HG02938 (cell line): ENCODE results near the gene OSR1.
"Not testable (repeated sequence)": the region's sequence is repeated elsewhere in the genome, so short reads cannot be mapped to it uniquely, and the experiment has no call there.

Source experiments
- ATAC-seq: cut with Tn5 transposase; IDR thresholded peaks from one replicate; pipeline ENCODE4 v1.9.1; 2021; ENCODE audit warnings: mild to moderate bottlenecking, moderate library complexity; ENCODE audit not compliant: unreplicated experiment

The OSR1 gene

DNA sequence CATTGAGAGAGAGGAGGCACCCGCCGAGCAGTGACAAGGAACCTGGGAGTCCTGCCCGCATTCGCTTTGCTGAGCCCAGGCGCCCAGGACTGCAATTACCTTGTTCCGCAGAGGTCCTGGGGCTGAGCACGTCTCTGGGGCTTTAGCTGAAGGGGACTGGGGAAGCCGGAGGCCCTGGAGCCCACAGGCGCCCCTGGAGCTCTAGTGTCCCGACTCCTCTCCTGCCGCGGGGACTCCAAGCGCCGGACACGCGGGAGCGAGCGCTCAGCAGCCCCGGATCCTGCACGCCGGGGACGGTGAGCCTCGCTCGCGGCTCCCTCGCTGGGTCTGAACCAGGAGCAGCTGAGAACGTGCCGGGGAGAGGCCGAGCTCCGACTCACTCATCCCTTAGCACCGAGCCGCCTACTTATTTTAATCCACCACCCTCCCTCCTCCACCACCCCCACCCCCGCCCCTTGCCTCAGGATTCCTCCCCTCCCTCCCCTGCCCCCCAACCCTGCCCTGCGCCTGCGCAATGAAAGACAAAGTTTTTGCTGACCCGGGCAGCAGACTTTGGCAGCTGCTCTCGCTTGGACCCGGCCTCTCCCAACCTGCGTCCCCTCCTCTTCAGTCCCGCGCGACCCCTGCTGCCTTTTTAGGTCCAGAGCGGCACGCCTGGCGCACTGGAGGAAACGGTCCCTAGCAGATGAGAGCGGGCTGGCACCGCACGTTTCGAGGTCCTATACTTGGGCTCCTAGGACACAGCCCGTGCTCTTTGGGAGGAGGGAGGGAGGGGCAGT is at the start of gene OSR1:
Gene OSR1 (minus strand): TSS at position 382 of the 779 bp plus-strand sequence. CDS start 4,818 bp downstream, outside the sequence.
- no peak for ATAC-seq

DNA sequence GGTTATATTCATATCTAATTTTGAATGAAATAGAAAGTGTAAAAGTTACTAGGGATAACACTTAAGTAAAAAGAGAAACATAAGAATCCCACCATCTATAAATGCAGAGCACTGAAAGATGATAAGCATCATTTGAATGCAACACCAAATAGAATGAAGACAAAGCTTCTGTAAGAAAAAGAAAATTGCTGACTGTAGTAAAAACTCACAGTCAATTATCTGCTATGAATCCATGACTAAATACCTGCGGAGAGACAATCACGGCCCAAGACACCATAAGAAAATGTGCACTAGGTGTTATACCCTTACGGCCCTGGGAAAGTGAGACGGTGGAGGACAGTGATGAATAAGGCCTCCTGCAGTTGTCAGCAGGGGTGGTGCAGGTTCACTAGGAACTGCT is 45.4 kb upstream of the OSR1 start:
- no peak for ATAC-seq

DNA sequence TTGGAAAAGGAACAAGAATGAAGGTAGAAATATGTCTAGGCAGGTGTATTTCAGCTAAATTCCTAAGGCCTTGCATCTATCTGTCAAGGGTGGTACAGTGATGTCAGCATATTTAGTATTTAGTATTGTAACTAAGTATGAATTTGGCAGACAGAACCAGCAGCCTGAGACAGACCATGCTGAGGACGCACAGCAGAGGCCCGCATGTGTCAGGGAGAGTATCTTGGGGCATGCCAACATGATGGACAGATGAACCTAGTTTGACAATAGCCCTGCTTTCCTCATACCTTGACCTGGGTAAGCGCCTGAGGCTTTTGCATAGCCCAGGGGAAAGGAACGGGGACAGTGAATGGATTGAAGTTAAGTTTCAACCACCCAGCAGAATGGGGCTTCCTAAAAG is 33.8 kb upstream of the OSR1 start:
- no peak for ATAC-seq

DNA sequence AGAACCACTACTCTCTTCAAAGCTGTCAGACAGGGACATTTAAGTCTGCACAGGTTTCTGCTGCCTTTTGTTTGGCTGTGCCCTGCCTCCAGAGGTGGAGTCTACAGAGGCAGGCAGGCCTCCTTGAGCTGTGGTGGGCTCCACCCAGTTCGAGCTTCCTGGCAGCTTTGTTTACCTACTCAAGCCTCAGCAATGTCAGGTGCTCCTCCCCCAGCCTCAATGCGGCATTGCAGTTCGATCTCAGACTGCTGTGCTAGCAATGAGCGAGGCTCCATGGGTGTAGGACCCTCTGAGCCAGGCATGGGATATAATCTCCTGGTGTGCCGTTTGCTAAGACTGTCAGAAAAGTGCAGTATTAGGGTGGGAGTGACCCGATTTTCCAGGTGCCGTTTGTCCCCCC is 31.0 kb upstream of the OSR1 start:
- not testable (repeated sequence) for ATAC-seq

DNA sequence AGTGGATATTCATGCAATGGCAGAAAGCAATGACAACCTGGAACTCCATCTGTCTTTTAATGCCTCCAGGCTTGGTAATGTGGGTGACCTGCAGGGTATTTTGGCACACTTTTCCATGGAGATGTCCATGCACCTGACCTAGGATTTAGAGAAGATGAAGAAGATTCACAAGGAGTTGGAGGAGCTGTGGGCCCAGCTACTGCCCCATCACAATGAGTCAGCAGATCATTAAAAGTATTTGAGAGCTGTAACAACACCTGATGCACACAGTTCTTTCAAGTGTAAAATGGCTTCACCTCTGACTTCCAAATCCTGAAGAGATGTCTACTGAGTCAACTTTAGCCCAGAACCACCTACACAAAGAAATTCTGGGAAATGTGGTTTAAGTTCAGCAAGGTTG is 22.1 kb upstream of the OSR1 start:
- ATAC-seq: no peak

DNA sequence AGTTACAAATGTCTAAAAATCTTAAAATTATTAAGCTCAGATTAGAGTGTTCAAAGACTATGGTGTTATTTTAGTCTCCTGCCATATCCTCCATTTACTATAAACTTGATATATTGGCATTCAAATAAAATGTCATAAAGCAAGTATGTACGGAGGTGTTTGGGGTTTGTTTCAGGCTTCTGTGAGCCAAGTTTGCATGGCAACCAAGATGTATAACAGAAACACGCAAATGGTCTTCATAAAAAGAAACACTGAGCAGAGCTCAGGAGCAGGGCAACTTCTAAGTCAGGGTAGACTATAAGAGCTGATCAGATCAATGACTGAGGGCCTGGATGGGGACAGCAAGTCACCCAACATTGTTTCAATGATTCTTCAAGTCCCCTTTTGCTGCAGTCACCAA is 20.5 kb upstream of the OSR1 start:
- no peak for ATAC-seq

DNA sequence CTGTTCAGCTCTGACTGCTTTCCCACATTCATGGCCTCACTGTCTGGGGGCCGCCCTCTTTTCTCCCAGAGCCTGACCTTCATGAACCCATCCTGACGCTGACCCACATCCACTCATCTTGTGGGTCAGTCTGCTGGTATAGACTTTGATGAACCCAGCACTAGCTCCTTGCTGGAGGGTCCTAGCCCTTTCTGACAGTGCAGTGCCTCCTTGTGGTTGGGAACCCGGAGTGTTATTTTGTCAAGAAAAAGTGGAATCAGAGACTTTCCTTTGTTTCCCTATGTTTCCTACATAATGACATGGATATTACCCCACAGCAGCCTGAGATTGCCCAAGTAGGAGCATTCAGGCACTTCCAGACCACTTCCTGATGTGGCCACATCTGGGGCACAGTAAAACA is 19.3 kb upstream of the OSR1 start:
- ATAC-seq: no peak

DNA sequence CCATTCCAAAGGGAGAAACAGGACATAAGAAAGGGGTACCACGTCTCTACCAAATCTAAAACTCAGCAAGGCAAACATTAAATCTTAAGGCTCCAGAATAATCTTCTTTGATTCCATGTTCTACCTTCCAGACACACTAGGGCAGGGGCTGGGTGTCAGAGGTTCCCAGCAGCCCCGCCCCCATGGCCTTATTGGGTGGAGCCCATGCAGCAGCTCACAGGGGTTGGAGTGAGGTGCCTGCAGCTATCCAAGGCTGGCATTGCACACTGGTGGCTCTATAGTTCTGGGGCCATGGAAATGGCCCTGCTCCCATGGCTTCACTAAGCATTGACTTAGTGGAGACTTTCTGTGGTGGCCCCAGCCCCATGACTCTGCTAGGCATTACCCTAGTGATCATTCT is 14.9 kb upstream of the OSR1 start:
- no peak for ATAC-seq

DNA sequence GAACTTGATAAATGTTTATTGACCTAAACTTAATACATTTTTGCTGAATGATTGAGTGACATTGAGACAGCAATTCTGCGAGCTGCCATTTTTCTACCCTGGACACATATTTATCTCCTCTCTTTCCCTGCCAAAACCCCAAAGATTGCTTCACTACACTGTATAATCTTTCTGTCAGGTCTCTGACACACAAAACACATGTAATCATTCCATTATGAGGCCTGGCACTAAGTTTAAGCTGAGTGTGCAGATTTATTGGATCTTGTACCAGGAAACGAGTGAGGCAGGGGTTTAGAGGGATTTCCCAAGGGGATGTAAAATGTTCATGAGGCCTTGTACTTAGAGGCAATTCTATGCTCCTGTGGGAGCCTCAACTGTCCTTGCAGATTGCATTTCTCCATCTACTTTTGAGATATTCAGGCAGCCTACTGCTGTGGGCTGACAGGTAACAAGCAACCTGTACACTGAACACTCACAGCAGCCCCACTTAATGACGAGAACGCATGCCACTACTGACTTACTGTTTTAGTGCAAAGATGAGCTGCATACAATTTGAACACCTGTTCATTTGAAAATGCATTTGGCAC is 13.7 kb upstream of the OSR1 start:
- no peak for ATAC-seq

DNA sequence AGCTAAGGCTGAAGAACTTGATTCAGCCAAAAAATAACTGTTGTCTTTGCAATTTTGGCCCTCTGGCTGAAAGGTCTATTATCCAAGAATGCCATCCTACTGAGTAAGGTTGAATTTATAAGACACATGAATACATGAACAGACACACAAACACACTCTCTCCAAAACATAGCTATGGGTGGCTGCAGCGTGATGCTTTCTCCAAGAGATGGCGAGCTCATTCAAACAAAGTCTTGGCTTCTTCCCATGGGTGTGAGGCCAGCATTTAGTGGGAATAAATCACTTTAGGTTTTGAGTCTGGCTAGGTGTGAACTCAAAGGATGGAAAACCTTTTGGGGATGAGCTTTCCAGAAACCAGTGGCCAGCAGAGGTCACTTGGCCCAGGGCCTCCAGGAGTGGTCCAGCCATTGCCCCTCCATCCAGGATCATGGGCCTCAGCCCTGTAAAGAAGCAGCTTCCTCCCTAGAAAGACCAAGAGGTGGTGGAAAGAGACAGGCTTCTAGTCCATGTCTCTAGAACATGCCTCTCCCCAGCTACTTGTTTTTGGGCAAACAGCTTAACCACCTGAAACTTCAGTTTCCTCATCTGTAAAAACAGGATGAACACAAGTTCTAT is 11.0 kb upstream of the OSR1 start:
- no peak for ATAC-seq

DNA sequence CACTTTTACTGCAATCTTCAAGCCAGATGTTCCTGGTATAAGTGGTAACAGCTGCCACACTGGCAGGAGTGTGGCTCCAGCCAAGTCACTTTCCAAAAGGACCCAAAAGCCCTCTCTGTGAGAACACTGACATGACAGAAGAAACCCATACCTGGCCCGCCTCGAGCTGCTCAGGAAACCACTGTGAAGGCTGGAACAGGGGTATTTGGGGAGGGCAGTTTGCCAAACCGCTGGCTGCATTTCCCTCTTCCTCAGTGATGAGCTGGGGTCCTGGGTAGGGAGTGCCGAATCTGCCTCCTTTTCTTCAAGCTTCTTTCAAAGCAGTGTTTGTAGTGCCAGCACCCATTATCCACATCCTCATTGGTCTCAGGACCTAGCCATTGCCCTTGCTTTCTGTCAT is 10.3 kb upstream of the OSR1 start:
- no peak for ATAC-seq

DNA sequence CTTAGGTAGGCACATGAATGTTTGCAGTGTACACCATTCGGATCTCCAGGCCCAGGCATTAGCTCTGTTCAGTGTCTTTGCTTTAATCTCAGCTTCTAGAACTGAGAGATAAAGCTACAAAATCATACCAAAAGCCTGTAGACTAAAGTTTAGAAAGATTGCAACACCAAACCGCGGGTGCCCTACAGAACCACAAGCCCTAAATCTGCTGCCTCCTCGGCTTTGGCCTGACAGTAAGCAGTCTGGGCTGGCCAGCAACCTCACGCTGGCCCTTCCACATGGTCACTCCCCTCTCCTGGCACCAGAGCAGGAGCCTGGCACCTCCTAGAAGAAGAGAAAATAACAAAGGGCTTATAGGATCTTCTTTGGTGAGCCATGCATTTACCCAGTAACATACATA is 8.9 kb upstream of the OSR1 start:
- no peak for ATAC-seq

DNA sequence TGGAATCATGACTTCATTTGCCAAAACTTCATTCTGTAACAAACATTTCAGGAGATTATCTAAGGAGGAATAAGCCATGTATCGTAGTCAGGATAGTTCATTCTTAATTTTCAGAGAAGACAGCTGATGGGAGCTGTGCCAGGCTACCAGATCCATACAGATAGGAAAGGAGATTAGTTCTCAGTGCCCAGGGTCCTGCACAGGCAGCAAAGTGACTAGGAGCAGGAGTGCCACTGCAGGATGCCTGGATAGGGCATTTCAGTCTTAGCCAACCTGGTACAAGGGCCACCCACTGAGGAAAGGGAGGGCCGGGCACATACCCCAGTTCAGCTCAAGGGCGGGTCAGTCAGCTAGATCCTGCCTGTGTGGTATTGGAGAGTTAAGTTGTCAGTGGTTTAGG is 6.7 kb upstream of the OSR1 start:
- no peak for ATAC-seq

DNA sequence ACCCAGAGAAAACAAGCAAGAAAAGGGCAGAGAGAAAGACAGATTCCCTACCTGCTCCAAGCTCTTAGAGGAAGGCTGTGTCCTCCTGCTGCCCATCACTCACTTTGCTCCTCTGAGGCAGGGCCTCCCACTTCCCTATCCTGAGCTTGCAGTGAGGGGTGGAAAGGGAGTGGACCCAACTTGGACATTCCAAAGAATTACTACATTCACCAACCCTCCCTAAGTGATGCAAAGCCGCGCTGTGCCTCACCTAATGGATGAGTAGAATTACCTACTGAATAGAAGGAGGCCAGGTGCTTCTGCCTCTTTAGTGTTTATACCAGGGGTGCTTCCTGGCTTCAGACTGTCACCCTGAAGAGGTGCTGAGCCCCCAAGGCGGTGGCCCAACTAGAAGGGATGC is 5.6 kb upstream of the OSR1 start:
- ATAC-seq: no peak

DNA sequence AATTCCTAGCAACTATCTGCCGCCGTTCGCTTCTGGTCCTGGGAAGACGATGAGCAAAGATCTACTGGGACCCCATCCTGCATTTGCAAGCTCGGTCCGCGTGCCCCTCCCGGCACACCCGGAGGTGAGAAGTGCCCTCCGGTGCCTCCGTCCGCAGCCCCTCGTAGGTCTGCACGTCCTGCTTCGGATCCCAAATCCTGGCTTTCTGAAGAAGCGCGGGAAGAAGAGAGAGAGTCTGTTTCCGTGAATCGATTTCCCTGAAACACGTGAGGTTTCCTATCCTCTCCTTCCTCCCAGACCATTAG is 5.0 kb upstream of the OSR1 start:
- ATAC-seq: no peak

DNA sequence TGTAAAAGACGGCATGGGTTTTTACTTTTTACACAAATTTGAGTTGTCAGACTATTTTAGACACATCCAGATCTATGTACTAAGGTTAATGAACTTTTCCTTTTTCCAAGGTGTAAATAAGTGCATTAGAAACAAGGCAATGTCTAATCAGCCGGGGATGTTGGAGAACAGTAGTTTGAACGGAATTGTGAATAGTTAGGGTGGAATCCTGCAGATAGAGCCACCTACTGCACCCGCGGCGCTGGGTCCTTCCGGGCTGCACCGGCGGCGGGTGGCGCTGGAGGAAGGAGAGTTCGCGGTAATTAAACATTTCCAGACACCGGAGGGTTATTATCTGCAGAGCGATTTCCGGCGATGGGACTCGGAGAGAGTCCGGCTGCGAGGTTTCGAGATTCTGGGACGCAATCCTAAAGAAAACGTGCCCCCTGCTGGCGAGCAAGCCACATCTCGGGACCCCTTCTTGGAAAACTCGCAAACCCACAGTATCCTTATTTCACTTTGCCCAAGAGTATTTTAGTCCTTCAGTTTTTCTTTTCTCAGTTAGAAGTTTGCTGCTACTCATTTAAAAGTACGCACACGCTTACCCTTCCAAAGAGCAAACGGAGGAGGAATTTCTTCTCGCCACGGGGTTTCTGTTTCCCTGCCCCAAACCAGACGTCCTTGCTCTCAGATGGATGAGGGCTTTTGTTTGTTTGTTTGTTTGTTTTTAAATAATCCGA is 4.5 kb upstream of the OSR1 start:
- peak; percentile 33 for ATAC-seq

DNA sequence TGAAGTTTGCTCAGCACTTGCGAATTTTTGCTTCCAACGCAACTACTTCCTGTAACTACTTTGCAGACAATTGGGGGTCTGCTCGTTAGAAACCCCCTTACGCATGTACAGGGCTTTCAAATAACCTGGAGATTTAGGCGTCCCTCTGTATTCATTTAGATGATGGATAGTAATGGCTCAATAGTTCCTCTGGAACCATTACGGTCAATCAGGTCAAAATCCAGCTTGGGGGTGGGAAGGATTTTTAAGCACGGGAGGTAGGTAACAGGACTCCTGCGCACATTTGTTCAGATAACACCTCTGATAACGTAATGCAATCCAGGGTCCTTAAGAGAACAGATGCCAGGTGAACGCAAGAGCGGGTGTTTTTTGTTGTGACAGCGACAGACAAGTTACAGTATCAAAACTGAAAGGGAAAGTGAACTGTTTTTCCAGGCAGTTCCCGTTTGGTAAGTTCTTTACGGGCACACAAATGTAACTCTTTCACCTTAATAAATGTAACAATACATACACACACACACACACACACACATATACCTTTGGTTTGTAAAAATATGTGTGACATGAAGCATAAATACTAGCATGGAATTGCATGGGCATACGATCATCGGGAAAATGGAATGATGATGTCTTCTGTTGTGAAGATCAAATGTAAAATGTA is 3.8 kb upstream of the OSR1 start:
- ATAC-seq: no peak

DNA sequence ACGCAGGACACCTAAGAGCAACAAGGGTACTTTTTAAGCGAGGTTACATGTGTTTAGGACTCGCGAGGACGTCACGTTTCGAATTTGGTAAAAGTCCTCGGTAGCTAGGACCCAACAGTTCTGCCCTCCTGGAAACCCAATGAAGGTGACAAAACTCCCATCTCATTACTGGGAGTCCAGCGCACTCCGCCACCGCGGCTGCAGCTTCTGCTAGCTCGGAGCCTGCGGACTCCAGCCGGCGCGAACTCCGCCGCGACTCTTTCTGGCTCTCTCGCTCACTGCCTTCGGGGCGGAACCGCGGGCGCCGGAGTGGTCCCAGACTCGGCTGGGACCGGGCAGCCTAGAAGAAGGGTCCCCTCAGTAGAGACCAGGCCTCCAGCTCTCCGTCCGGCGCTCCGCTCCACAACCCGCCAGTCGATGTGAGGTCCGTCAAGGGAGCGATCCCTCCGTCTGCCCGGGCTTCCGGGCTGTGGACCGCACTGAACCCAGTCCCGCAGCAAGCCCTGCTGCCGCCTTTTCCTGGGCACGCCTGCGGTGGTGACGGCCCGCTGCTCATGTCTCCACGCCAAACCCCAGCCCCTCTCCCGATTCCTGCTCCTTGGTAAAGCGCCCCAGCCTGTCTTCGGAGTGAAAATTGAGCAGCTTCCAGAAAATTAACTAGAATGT is 3.0 kb upstream of the OSR1 start:
- no peak for ATAC-seq

DNA sequence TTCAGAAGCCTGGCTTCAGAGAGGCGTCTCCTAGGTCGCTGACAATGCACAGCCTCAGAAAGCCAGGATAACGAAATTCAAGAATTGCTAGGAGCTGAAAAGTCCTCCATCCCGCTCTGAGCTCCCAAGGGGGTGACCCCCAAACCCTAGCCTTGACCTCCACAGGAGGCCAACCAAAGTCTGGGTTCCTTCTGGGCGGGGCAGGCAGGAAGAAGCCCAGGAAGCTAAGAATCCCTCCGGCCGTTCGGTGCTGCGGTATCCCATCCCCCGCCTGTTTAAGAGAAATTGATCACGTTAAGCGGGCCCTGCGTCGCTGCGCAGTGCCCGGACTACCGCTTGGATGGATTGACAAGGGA is 2.5 kb upstream of the OSR1 start:
- ATAC-seq: no peak

DNA sequence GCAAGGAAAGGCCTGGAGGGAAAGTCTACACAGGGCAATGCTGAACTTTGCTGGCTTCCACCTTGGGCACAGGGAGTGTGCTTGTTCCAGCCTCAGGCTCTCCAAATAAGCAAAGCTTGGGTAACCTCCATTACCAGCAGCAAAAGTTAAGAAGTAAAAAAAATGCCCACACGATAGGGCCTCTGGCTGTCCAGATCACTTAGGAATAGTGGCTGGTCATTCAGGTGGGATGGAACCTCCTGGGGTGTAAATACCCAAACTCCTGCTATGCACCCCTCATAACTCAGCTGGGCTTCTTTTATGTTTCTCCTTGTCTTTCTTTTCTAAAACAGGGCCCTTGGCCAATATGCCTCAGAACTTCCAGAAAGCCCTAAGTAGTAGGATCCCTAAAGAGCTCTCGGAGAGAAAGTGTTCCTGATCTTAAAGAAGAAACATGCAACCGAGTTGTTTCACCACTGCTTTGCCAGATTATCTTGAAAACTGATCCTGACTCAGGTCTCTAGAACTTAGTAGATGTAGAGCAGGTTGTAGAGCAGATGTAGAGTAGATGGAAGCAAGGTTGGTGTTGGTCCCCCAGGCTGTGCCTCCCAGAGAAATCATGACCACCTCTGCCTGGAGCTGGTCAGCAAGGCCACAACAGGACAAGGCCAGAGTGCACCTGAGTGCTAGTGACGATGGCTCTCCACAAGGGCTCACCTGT is 2.0 kb upstream of the OSR1 start:
- ATAC-seq: no peak
